ENCODE results near the gene EGLN2. TPM values are rescaled to one million over a fixed set of nuclear protein-coding genes. Genes with fewer than 3 reads are reported as not detected.
A peak's percentile ranks its signal among the peaks of the same experiment; 100 is the strongest.

Gene EGLN2
- total RNA-seq: 100 to 1,000 TPM in 1 of 4 donors, 10 to 100 TPM in 3; 60.9 to 106 (median 87.6) TPM
- 100 to 1,000 TPM in 2 of 3 donors, 10 to 100 TPM in 1; 88.9 to 105 (median 101) TPM for polyA plus RNA-seq

- H3K27me3 ChIP-seq: no peaks in the 10 kb centered on the region
- peaks cover 0 to 23% (median 8%) of the 10 kb centered on the region in 4 donors for H3K36me3 ChIP-seq
- 1% methylated on average over 108 to 110 of the region's 110 CpGs for WGBS, 2 donors
- H3K4me1 ChIP-seq: peaks cover 0 to 50% (median 49%) of the 10 kb centered on the region in 4 donors
- H3K4me3 ChIP-seq: peak within 1 kb of the TSS; percentile 69 to 100 (median 88)
- peak within 1 kb of the TSS; percentile 89 to 99 (median 96) for H3K27ac ChIP-seq
- intact Hi-C loops (cut with DNase I): loop anchor here (2.0 kb wide), 3 partner anchors 20 to 82 kb away; partner anchors contain the start of genes ACTMAP, COQ8B, ITPKC and RAB4B
- TF ChIP-seq CTCF (IDR thresholded peaks at IDR 0.05): no peak
- peak; percentile 76 to 92 (median 88) for TF ChIP-seq POLR2AphosphoS5 (IDR thresholded peaks at IDR 0.05)
- peak; percentile 40 to 76 for TF ChIP-seq POLR2A (IDR thresholded peaks at IDR 0.05)
- TF ChIP-seq EP300 (IDR thresholded peaks at IDR 0.05): peak in 1 of 4 donors; percentile 44
- H3K9me3 ChIP-seq: no peaks in the 10 kb centered on the region
- DNase-seq: peak; percentile 100
Measured at GRCh38 chr19:40798683-40799557, at the start of gene EGLN2. TSS of gene EGLN2 (plus strand) at chr19:40799191. CDS start at chr19:40800573, 1,382 bp downstream.

- peak within 1 kb of the TSS; percentile 64 to 73 (median 71) for H3K4me3 ChIP-seq
- H3K27me3 ChIP-seq: no peaks in the 10 kb centered on the region
- peak; percentile 100 for DNase-seq
- intact Hi-C loops (cut with DNase I): loop anchor here (1.0 to 2.0 kb wide), 2 partner anchors 32 to 49 kb away; partner anchors contain the start of gene EGLN2
- H3K27ac ChIP-seq: peak within 1 kb of the TSS; percentile 86 to 96 (median 94)
- H3K4me1 ChIP-seq: peaks cover 0 to 57% (median 45%) of the 10 kb centered on the region in 4 donors
- H3K9me3 ChIP-seq: no peaks in the 10 kb centered on the region
- H3K36me3 ChIP-seq: peaks cover 0 to under 1% (median 0%) of the 10 kb centered on the region in 4 donors
- no peak for TF ChIP-seq CTCF (IDR thresholded peaks at IDR 0.05)
- TF ChIP-seq EP300 (IDR thresholded peaks at IDR 0.05): peak in 2 of 4 donors; percentile 8 to 78
- TF ChIP-seq POLR2A (IDR thresholded peaks at IDR 0.05): peak; percentile 66 to 81
- TF ChIP-seq POLR2AphosphoS5 (IDR thresholded peaks at IDR 0.05): peak; percentile 91 to 95 (median 92)
- 0 to 1% methylated on average over 43 of the region's 43 CpGs for WGBS, 2 donors
Measured at GRCh38 chr19:40750058-40750873, 48.7 kb upstream of the EGLN2 start, which contains the start of gene ACTMAP. TSS of gene ACTMAP (minus strand) at chr19:40750477. CDS start at chr19:40749803, 674 bp downstream.

GRCh38 chr19:40750874-40751537 lies 48.0 kb upstream of the EGLN2 start, which contains the start of gene SNRPA:
TSS of gene SNRPA (plus strand) at chr19:40751203. CDS start at chr19:40751409, 206 bp downstream.
- Histone ChIP-seq H3K9me3 (no peaks in the 10 kb centered on the region), H3K36me3 (peaks cover 0 to 4% (median 0%) of the 10 kb centered on the region in 4 donors), H3K27me3 (no peaks in the 10 kb centered on the region), H3K4me3 (peak within 1 kb of the TSS; percentile 64 to 73 (median 71)), H3K27ac (peak within 1 kb of the TSS; percentile 86 to 96 (median 94)), H3K4me1 (peaks cover 0 to 64% (median 51%) of the 10 kb centered on the region in 4 donors)
- DNase-seq: peak; percentile 99
- no peak for TF ChIP-seq EP300 (IDR thresholded peaks at IDR 0.05)
- peak; percentile 72 to 90 for TF ChIP-seq POLR2A (IDR thresholded peaks at IDR 0.05)
- TF ChIP-seq POLR2AphosphoS5 (IDR thresholded peaks at IDR 0.05): peak; percentile 88 to 96 (median 96)
- TF ChIP-seq CTCF (IDR thresholded peaks at IDR 0.05): no peak
- intact Hi-C loops (cut with DNase I): loop anchor here (1.0 to 2.0 kb wide), 2 partner anchors 33 to 48 kb away; partner anchors contain the start of gene EGLN2
- WGBS, 2 donors: 0% methylated on average over 46 of the region's 46 CpGs

Measured in sigmoid colon (tissue), 7 donors.